Measurements from ENCODE around the gene SIVA1.
"Not testable (repeated sequence)": the region's sequence is repeated elsewhere in the genome, so short reads cannot be mapped to it uniquely, and the experiment has no call there.

The SIVA1 gene

DNA sequence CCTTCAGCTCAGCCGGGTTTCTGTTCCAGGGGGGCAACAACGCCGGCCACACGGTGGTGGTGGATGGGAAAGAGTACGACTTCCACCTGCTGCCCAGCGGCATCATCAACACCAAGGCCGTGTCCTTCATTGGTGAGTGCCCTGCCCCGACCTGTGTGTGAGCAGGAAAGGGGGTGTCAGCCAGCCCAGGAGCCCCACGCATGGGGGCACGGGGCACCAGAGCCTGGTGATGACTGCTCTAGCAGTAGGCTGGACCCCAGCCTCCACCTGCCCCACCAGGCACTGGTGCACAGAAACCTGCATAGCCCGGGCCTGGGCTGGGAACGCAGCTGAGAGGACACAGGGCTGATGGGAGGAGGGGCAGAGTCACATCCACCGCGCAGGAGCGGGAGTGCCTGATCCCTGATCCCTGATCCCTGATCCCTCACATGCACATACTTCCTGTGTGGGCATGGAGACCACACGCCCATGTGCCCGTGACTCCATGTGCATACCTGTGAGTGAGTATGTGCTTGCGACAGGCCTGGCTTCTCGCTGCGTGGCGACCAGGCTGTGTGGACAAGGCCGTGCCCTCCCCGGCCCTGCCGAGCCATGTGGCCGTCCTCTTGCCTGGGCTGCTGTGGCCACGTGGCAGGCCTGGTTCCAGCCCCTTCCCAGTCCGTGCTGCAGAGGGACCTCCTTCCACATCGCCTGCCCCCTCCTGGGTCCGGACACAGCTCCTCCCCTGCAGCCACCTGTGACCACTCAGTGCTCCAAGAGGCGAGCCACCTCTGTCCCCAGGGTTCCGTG, 17.8 kb upstream of the SIVA1 start:
- DNase-seq (ENCODE audit: low read depth in 2 of 2), result no peak

DNA sequence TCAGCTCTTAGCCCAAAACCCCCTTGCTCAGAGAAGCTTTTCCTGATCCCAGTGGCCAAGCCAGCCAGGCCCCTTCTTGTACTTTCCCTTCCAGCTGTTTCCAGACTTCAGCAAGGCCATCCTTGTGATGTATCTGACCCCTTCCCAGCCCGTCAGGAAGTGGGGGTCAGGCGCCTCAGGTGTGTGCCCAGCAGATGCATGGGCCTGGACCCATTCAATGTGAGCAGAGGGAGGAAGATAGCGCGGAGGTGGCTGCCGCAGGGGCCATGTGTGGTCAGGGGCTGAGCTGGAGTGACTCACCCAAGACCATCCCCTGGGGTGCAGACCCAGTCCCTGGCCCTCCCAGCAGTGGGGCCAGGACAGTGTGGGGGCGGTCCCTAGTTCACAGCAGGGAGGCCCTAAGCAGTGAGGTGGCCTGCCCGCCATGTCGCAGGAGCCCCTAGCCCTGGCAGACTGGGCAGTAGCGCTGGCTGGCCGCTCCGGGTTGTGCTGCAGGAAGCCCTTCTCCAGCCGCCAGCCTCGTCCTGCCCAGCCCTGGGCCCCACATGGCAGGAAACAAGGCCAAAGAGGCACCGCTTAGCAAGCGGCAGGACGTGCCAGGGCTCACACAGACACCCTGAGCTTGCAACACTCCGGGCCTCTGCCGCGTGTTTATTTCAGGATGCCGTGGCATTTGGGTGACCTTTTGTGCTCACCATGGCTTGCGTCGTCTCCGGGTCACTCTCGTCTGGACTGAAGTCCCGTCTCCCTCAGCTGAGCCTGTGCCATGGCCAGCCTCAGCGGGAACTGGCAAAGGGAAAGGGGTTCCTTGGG, 16.9 kb upstream of the SIVA1 start:
- DNase-seq (ENCODE audit: low read depth in 2 of 2), result no peak

GRCh38 chr14:104738375-104739019, 14.4 kb upstream of the SIVA1 start:
- no peak for DNase-seq (ENCODE audit: low read depth in 2 of 2)

- no peak for DNase-seq (ENCODE audit: low read depth in 2 of 2)
Observed at GRCh38 chr14:104739026-104739425, 13.9 kb upstream of the SIVA1 start.

DNA sequence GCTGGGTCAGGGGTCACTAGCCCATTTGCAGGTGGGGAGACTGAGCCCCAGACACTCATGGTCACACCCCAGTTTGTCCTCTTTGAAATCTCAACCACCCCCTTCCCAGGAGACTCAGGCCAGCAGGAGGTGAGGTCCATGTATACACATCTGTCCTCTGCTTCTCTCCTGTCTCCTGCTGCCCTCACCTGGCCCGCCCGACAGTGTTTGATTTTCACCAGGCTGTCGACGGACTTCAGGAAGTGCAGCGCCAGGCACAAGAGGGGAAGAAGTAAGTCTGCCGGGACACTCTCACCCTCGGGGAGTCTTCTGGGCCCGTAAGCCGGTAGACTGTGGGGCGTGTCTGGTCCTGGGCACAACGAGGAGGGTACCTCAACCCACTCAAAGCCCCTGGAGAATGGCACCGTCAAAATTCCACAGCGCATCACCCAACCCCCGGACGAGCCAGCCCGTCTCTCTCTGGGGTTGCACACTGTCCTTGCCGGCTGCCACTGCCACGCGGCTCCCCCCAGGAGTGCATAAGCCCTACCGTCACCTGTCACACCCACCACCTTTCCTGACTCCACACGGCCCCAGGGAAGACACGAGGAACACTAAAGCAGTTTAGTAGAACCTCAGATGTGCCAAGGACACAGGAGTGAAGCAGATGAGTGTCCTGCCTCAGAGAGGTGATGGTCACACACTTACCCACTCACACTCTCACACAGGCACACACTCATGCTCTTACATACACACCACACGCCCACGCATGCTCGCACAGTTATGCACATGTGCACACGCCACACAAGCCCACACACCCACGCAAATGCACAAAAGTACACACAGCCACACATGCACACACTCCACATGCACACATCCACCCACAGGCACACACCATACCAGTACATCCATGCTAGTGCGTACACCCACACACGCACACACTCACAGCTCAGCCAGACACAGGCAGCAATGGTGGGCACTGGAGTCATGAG, 13.1 kb upstream of the SIVA1 start:
- DNase-seq (ENCODE audit: low read depth in 2 of 2), result no peak

DNA sequence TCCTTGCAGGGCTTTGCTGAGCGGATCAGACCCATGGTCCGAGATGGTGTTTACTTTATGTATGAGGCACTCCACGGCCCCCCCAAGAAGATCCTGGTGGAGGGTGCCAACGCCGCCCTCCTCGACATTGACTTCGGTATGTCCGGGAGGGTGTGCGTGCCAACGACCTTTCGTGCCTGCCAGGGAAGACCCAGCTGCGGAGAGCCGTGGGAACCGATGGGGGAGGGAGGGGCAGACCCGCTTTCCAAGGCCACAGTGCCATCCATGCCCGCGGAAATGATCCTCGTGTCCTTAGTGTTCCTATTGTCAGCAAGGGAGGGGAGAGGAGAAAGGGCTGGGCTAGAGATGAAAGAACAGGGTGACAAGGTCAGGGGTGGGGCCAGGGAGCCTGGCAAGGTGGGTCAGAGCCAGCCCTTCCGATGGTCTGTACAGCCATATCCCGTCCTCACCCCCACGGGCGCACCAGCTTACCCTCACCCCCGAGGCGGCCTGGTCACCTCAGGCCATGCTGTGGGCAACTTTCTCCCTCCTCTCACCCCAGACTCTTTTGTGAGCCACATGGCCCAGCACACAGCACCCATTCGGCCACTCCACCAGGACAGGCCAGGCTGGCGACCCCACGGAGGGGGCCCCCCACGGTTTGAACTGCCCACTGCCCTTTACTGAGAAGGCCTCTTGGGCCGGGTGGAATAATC, 11.7 kb upstream of the SIVA1 start:
- no peak for DNase-seq (ENCODE audit: low read depth in 2 of 2)

GRCh38 chr14:104741803-104742251, 11.1 kb upstream of the SIVA1 start:
- no peak for DNase-seq (ENCODE audit: low read depth in 2 of 2)

GRCh38 chr14:104742586-104743455, 10.1 kb upstream of the SIVA1 start:
- DNase-seq (ENCODE audit: low read depth in 2 of 2), result no peak

DNA sequence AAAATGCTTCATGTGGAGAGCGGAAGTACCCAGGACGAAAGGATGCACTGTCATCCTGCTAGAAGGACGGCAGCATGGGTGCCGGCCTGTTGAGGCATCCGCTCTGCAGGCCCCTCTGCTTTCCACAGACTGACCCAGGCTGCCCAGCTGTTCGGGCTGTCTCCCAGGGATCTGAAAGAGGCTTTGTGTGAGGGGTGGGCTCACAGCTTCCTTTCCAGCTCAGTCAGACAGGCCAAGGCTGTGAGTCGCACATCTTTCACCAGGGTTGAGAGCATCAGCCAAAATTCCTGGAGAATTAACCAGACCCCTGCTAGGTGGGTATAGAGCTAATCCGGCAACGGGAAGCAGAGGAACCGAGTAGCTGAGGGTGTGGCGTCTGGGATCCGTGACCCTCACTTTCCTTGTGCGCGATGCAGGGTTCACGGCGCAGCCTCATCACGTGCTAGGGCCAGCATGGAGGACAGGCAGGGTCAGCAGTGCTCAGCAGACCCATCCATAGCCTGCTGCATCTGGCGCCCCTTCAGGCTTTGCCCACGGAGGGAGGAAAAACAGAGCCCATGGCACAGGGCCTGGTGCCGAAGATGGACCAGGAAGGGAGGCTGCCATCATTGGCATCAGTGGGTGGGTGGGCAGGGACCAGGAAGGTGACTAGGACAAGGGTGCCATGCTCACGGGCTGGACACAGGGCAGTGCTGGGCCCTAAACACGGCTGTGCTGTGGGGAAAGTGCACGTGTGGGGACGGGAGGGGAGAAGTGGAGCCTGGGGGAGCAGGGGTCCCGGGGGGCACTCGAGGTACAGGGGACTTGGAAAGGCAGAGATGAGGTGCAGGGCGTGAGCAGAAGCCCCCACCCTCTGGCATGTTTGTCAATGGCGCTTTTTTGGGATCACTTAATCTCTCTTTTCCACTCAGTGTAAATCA, 9.2 kb upstream of the SIVA1 start:
- no peak for DNase-seq (ENCODE audit: low read depth in 2 of 2)

DNA sequence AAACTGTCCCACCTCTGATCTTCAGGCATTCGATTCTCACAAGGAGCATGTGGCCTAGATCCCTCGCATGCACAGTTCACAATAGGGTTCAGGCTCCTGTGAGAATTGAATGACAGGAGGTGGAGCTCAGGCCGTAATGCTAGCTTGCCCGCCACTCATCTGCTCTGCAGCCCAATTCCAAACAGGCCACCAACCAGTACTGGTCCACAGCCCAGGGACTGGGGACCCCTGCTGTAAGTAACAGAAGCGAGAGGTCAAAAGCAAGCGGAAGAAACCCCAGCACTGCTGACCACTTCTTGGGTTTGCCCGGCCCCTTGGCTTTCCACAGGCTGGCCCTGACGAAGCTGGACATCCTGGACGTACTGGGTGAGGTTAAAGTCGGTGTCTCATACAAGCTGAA, 8.5 kb upstream of the SIVA1 start:
- no peak for DNase-seq (ENCODE audit: low read depth in 2 of 2)

DNA sequence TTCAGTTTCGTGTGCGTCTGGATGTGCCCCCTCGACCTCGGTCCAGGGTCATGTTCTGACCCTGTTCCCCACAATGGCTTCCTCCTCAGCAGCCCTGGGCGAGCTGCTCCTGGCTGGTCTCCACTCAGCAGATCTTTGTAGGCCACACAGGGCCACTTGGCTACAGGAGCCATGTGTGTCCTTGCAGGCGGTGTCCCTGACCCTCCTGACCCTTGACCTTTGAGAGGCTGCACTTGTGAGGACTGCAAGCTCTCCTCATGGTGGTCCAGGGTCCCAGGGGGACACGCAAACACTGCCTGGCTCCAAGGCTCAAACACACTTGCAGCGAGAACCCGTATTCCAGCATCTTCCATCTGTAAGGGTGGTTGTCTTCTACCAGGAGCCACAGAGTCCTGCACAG, 7.5 kb upstream of the SIVA1 start:
- no peak for DNase-seq (ENCODE audit: low read depth in 2 of 2)

GRCh38 chr14:104746071-104746545, 6.8 kb upstream of the SIVA1 start:
- DNase-seq (ENCODE audit: low read depth in 2 of 2), result no peak

GRCh38 chr14:104746934-104747481, 5.9 kb upstream of the SIVA1 start:
- DNase-seq (ENCODE audit: low read depth in 2 of 2), result no peak

DNA sequence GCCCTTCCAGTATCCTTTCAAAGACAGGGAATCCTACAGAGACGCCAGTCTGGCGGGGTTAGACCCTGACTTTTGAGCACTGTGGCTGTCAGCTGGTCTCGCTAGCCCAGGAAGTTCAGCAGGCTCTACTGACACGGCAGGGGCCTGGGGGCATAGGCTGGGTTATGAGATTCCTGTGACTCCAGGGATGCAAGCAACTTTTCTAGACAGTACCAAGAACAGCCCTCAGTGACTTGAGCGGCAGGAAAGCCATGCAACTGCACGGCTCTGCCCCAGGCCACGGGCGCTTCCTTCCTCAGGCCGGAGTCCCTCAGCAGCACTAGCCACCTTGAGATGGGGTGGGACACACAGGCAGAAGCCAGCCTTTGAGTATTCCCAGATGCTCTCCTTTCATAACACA, 5.1 kb upstream of the SIVA1 start:
- DNase-seq (ENCODE audit: low read depth in 2 of 2), result no peak

DNA sequence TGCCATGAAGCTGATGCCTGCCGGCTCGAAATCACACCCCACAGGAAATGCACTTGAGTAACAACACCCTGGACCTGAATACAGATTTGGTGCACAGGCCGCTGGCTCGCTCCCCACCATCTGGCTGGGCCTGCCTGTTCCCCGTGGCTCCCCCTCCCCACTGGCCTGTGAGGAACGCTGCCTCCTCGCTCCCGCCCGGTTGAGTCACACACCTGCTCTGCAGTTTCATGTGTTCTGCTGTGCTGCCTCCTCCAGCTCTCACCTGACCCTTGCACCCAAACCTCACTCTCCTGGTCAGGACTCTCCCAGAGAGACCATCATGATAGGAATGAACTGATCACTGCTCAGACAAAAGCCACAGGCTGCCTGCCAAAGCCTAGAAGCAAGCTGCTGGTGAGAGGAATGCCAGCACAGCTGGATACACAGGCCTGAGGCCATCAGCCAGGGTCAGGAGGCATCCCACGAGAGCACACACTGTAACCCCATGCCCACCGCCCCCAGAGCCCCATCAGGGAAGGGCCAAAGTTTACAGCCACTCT, 3.8 kb upstream of the SIVA1 start:
- no peak for DNase-seq (ENCODE audit: low read depth in 2 of 2)

GRCh38 chr14:104750056-104750752, 2.7 kb upstream of the SIVA1 start:
- DNase-seq (ENCODE audit: low read depth in 2 of 2), result no peak

DNA sequence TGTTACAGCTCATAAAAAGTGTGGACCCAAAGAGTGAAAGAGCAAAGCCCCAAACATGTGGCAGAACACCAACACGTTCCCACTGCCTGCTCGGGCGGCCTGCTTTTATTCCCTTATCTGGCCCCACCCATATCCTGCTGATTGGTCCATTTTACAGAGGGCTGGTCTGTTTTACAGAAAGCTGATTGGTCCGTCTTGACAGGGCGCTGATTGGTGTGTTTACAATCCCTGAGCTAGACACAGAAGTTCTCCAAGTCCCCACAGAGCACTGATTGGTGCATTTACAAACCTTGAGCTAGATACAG, 2.2 kb upstream of the SIVA1 start:
- not testable (repeated sequence) for DNase-seq (ENCODE audit: low read depth in 2 of 2)
